K562 (cell line): ENCODE data around the gene YJEFN3. TPM values are rescaled to one million over a fixed set of nuclear protein-coding genes. Genes with fewer than 3 reads are reported as not detected.

Experiments used
- ARHGAP35 ChIP-seq: fragments of 450-650 bp; IDR thresholded peaks from 2 replicates; pipeline ENCODE4 v1.6.1; 2018; ENCODE audit not compliant: partially characterized antibody
- CBX1 ChIP-seq: sonication (generic); IDR thresholded peaks from 2 replicates; pipeline ENCODE4 v1.6.1; 2016; ENCODE audit warnings: antibody characterized with exemption, low read depth, mild to moderate bottlenecking
- CTCF ChIP-seq, 3 experiments: IDR thresholded peaks in 2 of 3; conservative IDR thresholded peaks in 1 of 3; 2 replicates each; pipeline ENCODE4 v1.5.1; 2011 to 2012; ENCODE audit warnings: low read length in 3 of 3, mild to moderate bottlenecking in 3 of 3, control low read depth in 2 of 3, improper control_type of control experiment in 1 of 3, inconsistent platforms in 1 of 3, low read depth in 1 of 3, mixed read lengths in 1 of 3, moderate library complexity in 1 of 3; ENCODE audit not compliant: insufficient read depth in 2 of 3
- JUNB ChIP-seq: fragments of 450-650 bp; formaldehyde crosslinking; conservative IDR thresholded peaks from 2 replicates; pipeline ENCODE4 v1.4.0; 2020; ENCODE audit warnings: mild to moderate bottlenecking
- PPARD ChIP-seq: fragments of 250-450 bp; sonication (Bioruptor Pico); IDR thresholded peaks from 2 replicates; pipeline ENCODE4 v1.8.0; 2022; ENCODE audit warnings: inconsistent platforms, mild to moderate bottlenecking, moderate library complexity
- REST ChIP-seq, 2 experiments: fragments of 450-650 bp; formaldehyde crosslinking in 1 of 2; IDR thresholded peaks; 2 replicates each; pipeline versions ENCODE4 v1.4.0 to v1.6.1; 2014 to 2020; ENCODE audit warnings: mild to moderate bottlenecking in 2 of 2, borderline replicate concordance in 1 of 2, low read depth in 1 of 2
- SMARCC2 ChIP-seq: fragments of 450-650 bp; IDR thresholded peaks from 2 replicates; pipeline ENCODE4 v1.6.1; 2017; ENCODE audit warnings: antibody characterized with exemption, moderate library complexity, mild to moderate bottlenecking, low read depth
- SP1 ChIP-seq: sonication (generic); formaldehyde crosslinking; IDR thresholded peaks from 2 replicates; pipeline ENCODE4 v1.8.1; 2022; ENCODE audit warnings: mild to moderate bottlenecking, missing genetic modification reagents
- TCFL5 ChIP-seq: fragments of 250-450 bp; sonication (Bioruptor Pico); conservative IDR thresholded peaks from 2 replicates; pipeline ENCODE4 v1.6.1; 2021; ENCODE audit warnings: mild to moderate bottlenecking, moderate library complexity, matching md5 sums
- TFE3 ChIP-seq: fragments of 450-650 bp; formaldehyde crosslinking; IDR thresholded peaks from 2 replicates; pipeline ENCODE4 v1.4.0; 2020; ENCODE audit warnings: mild to moderate bottlenecking, mixed read lengths
- YY1 ChIP-seq, 3 experiments: IDR thresholded peaks; 2 replicates each; pipeline ENCODE4 v1.6.1; 2011; ENCODE audit warnings: low read length in 2 of 3, mild to moderate bottlenecking in 2 of 3, moderate library complexity in 2 of 3, borderline replicate concordance in 1 of 3, control low read depth in 1 of 3, low read depth in 1 of 3; ENCODE audit not compliant: insufficient read depth in 3 of 3, insufficient replicate concordance in 2 of 3, control insufficient read depth in 1 of 3, insufficient read length in 1 of 3; ENCODE audit errors: extremely low read depth in 1 of 3
- ZFP30 ChIP-seq: fragments of 250-450 bp; sonication (Bioruptor Pico); IDR thresholded peaks from 2 replicates; pipeline ENCODE4 v1.8.0; 2022; ENCODE audit warnings: moderate library complexity, mild to moderate bottlenecking, inconsistent platforms, borderline replicate concordance
- ZNF282 ChIP-seq: sonication (generic); formaldehyde crosslinking; IDR thresholded peaks from 2 replicates; pipeline ENCODE4 v1.8.1; 2023; ENCODE audit warnings: missing genetic modification reagents
- ZNF444 ChIP-seq: fragments of 250-450 bp; sonication (Bioruptor Pico); IDR thresholded peaks from 2 replicates; pipeline ENCODE4 v1.4.0; 2020; ENCODE audit warnings: mild to moderate bottlenecking, moderate library complexity
- polyA plus RNA-seq, 8 experiments: library from polyadenylated mRNA; depleted of rRNA in 4 of 8; stranded (reverse) in 5 of 8; unstranded in 3 of 8; fragments of >200 nt; fragmentation: Nextera tagmentation in 2 of 8; fragmentation: Illumina TruSeq in 1 of 8; extraction: Ambion mirVana in 2 of 8; extraction: Trizol in 1 of 8; gene quantifications; 2 replicates each; pipeline versions ENCODE4 v1.2.1 to v1.2.3, GENCODE V29; 2011 to 2014; ENCODE audit warnings: inconsistent platforms in 1 of 8, missing spikeins in 1 of 8
- total RNA-seq, 7 experiments: library from RNA; depleted of rRNA in 6 of 7; stranded (reverse); fragments of >200 nt in 6 of 7; fragmentation: Illumina TruSeq in 2 of 7; extraction: Trizol in 2 of 7; gene quantifications; 2 replicates each; pipeline versions ENCODE4 v1.2.1 to v1.2.3, GENCODE V29; 2011 to 2021; ENCODE audit warnings: low replicate concordance in 1 of 7

The YJEFN3 gene
- total and polyA plus RNA-seq, 9 of the 15 experiments (the other 6 are each of a cell fraction or from before 2014, with no cell fraction given), result 0.04 to 5.8 (median 1.3) TPM; not detected in 1

- TF ChIP-seq TFE3 (no peak), JUNB (CRISPR knock-in tag) (no peak), ZNF282 (CRISPR knock-in tag) (no peak), ZFP30 (CRISPR knock-in tag) (no peak), SP1 (CRISPR knock-in tag) (peak; percentile 71), TCFL5 (CRISPR knock-in tag) (no peak), CTCF (IDR thresholded peaks at IDR 0.05 in 2 of 3, conservative IDR thresholded peaks at IDR 0.05 in 1 of 3; ENCODE audit: insufficient read depth in 2 of 3, low read depth in 1 of 3, low read length in 3 of 3) (peak in 1 of 3 experiments; percentile 17; a peak in 3 of 6 replicates), ARHGAP35 (no peak), REST (IDR thresholded peaks at IDR 0.05; ENCODE audit: borderline replicate concordance) (no peak), REST (CRISPR knock-in tag; IDR thresholded peaks at IDR 0.05; ENCODE audit: low read depth) (no peak), CBX1 (peak; percentile 69; the same call in 1 of the 2 replicates), YY1 (IDR thresholded peaks at IDR 0.05; ENCODE audit: borderline replicate concordance in 1 of 3, control insufficient read depth in 1 of 3, extremely low read depth in 1 of 3, insufficient read depth in 3 of 3, insufficient read length in 1 of 3, insufficient replicate concordance in 2 of 3, low read depth in 1 of 3, low read length in 2 of 3) (peak; percentile 99 to 100 (median 100)), SMARCC2 (no peak), ZNF444 (CRISPR knock-in tag) (no peak), PPARD (CRISPR knock-in tag) (no peak)
These were observed 12.8 kb upstream of the YJEFN3 start, which contains the start of gene NDUFA13 (continued) for GRCh38 chr19:19515642-19516519.
